GM23248 (cell line): Measurements from ENCODE around the gene ALK. TPM values are rescaled to one million over a fixed set of nuclear protein-coding genes. Genes with fewer than 3 reads are reported as not detected.

ENCODE experiments used
- DNase-seq: peaks from one replicate; pipeline ENCODE4 v3.0.0-alpha.2; 2015
- H2AFZ ChIP-seq: fragments of 200-600 bp; sonication (generic); 2 replicates; pipeline ENCODE4 v1.6.1; 2016; ENCODE audit warnings: antibody characterized with exemption
- H3F3A ChIP-seq: fragments of 200-600 bp; sonication (generic); 2 replicates; pipeline ENCODE4 v1.6.1; 2016; ENCODE audit warnings: mild to moderate bottlenecking, antibody characterized with exemption, mixed run types; ENCODE audit not compliant: insufficient read depth
- H3K27ac ChIP-seq: fragments of 200-600 bp; sonication (generic); 2 replicates; pipeline ENCODE4 v1.5.1; 2016; ENCODE audit warnings: mild to moderate bottlenecking
- H3K27me3 ChIP-seq: fragments of 200-600 bp; sonication (generic); replicated peaks from 2 replicates; pipeline ENCODE4 v1.6.1; 2016; ENCODE audit warnings: mild to moderate bottlenecking; ENCODE audit not compliant: insufficient read depth
- H3K36me3 ChIP-seq: fragments of 200-600 bp; sonication (generic); 2 replicates; pipeline ENCODE4 v1.6.1; 2016; ENCODE audit warnings: low read depth, mild to moderate bottlenecking
- H3K4me1 ChIP-seq: fragments of 200-600 bp; sonication (generic); 2 replicates; pipeline ENCODE4 v1.6.1; 2016; ENCODE audit warnings: mild to moderate bottlenecking; ENCODE audit not compliant: insufficient read depth
- H3K4me2 ChIP-seq: fragments of 200-600 bp; sonication (generic); one replicate; pipeline ENCODE4 v1.6.1; 2016; ENCODE audit warnings: mild to moderate bottlenecking; ENCODE audit not compliant: unreplicated experiment
- H3K4me3 ChIP-seq: fragments of 200-600 bp; sonication (generic); 2 replicates; pipeline ENCODE4 v1.5.1; 2016; ENCODE audit warnings: mild to moderate bottlenecking
- H3K79me2 ChIP-seq: fragments of 200-600 bp; sonication (generic); 2 replicates; pipeline ENCODE4 v1.6.1; 2016; ENCODE audit warnings: mild to moderate bottlenecking; ENCODE audit not compliant: insufficient read depth
- H3K9ac ChIP-seq: fragments of 200-600 bp; sonication (generic); 2 replicates; pipeline ENCODE4 v1.6.1; 2016; ENCODE audit warnings: mild to moderate bottlenecking
- H3K9me2 ChIP-seq: fragments of 200-600 bp; sonication (generic); 2 replicates; pipeline ENCODE4 v1.6.1; 2016; ENCODE audit warnings: mixed run types, mild to moderate bottlenecking, moderate library complexity; ENCODE audit not compliant: insufficient read depth
- H3K9me3 ChIP-seq: fragments of 200-600 bp; sonication (generic); one replicate; pipeline ENCODE4 v1.6.1; 2017; ENCODE audit warnings: low read depth
- H4K20me1 ChIP-seq: fragments of 200-600 bp; sonication (generic); 2 replicates; pipeline ENCODE4 v1.6.0; 2016; ENCODE audit not compliant: insufficient read depth
- EZH2 ChIP-seq: fragments of 200-600 bp; sonication (generic); IDR thresholded peaks from 2 replicates; pipeline ENCODE4 v1.6.1; 2018; ENCODE audit warnings: antibody characterized with exemption, mild to moderate bottlenecking; ENCODE audit not compliant: insufficient read depth, poor library complexity, severe bottlenecking
- EZH2phosphoT487 ChIP-seq: fragments of 200-600 bp; sonication (generic); IDR thresholded peaks from 2 replicates; pipeline ENCODE4 v1.6.1; 2018; ENCODE audit warnings: antibody characterized with exemption, moderate library complexity, mild to moderate bottlenecking, low read depth; ENCODE audit not compliant: insufficient read depth
- WGBS, 2 experiments: methylation state at CpG; one replicate each; pipeline ENCODE4 v1.1.6; 2015 to 2017; ENCODE audit warnings: low lambda C conversion rate in 2 of 2, low coverage in 1 of 2; ENCODE audit errors: missing lambda C conversion rate in 2 of 2; 5-methylcytosine and 5-hydroxymethylcytosine counted together
- in situ Hi-C: fragments of 300-500 bp; cut with MboI; formaldehyde crosslinking; loops from 2 replicates; pipeline ENCODE4 v1.15.0; 2020
- polyA plus RNA-seq: library from polyadenylated mRNA; unstranded; fragments of >200 nt; fragmentation: Nextera tagmentation; extraction: Ambion mirVana; gene quantifications from 2 replicates; pipeline ENCODE4 v1.2.1, GENCODE V29; 2016
- total RNA-seq: library from RNA; depleted of rRNA; stranded (reverse); fragments of >200 nt; shearing (Covaris generic); gene quantifications from 2 replicates; pipeline ENCODE4 v1.2.3, GENCODE V29; 2014

ALK gene
- total and polyA plus RNA-seq, 2 experiments from 2014 or later, result under 0.01 to 0.05 TPM

DNA sequence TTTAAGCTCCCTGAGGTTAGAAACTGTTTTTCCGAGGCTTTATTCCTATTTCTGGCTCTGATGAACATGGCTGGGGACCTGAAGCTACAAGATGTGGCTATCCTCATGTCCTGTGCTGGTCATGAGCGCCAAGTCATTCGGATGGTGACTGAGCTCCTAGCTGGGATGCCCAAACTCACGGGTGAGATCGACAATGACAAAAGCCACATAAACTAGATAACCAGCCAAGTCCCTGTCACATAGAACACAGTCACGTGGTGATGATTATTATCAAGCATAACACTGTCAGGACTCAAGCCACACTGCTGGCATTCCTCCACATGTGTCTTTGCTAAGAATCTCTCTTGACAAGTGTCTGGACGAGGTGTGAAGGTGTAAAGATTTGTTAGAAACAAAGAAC lies 531.2 kb downstream of the ALK start:
- no peak overlapping the region for H3K27ac ChIP-seq
- in situ Hi-C loops, result no loop called here
- 29 to 30% methylated on average over 7 of the region's 7 CpGs for WGBS, 2 experiments

GRCh38 chr2:29389686-29390085 lies 531.7 kb downstream of the ALK start:
- no peaks in the 10 kb centered on the region for H3F3A ChIP-seq
- TF ChIP-seq EZH2phosphoT487 (no peak), EZH2 (no peak)
- no peak overlapping the region for H2AFZ ChIP-seq
- H3K4me1 ChIP-seq, result no peaks in the 10 kb centered on the region
- H3K9ac ChIP-seq, result no peak overlapping the region
- no peak for DNase-seq
- H3K9me2 ChIP-seq, result no peaks in the 10 kb centered on the region
- no peak overlapping the region for H3K4me3 ChIP-seq
- H4K20me1 ChIP-seq, result no peaks in the 10 kb centered on the region
- H3K27me3 ChIP-seq, result peaks cover 19% of the 10 kb centered on the region
- 61 to 64% methylated on average over 7 of the region's 7 CpGs for WGBS, 2 experiments
- no peak overlapping the region for H3K4me2 ChIP-seq
- in situ Hi-C loops, result no loop called here
- no peaks in the 10 kb centered on the region for H3K79me2 ChIP-seq
- H3K36me3 ChIP-seq, result no peaks in the 10 kb centered on the region
- H3K9me3 ChIP-seq, result no peaks in the 10 kb centered on the region
- H3K27ac ChIP-seq, result no peak overlapping the region

More for the DNA sequence above, 531.2 kb downstream of the ALK start:
- DNase-seq, result no peak
- Histone ChIP-seq H3K4me3 (no peak overlapping the region), H3K9me3 (no peaks in the 10 kb centered on the region), H3K4me2 (no peak overlapping the region), H4K20me1 (no peaks in the 10 kb centered on the region), H3F3A (no peaks in the 10 kb centered on the region), H2AFZ (no peak overlapping the region), H3K79me2 (no peaks in the 10 kb centered on the region), H3K36me3 (no peaks in the 10 kb centered on the region), H3K4me1 (no peaks in the 10 kb centered on the region), H3K9ac (no peak overlapping the region), H3K9me2 (no peaks in the 10 kb centered on the region), H3K27me3 (peaks cover 19% of the 10 kb centered on the region)
- TF ChIP-seq EZH2phosphoT487 (no peak), EZH2 (no peak)

- H3K36me3 ChIP-seq, result no peaks in the 10 kb centered on the region
Observed at GRCh38 chr2:29388071-29388470, 533.3 kb downstream of the ALK start.

DNA sequence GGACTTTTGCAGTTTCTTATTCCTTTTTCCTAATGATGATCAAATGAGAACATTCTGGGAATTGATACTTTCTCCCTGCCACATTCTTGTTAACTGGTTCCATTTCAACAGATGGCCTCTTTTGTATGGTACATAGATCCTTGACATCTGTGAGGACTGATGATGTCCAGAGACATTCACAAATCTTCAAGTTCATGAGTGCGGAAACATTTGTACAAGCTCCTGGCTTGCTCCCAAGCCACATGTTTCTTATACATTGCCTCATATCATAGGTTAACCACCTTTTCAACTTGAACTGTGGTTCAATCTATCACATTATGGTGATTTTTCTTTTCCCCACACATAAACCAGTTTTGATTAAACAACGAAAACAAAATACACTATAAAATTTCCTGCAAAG lies 538.9 kb downstream of the ALK start:
- no peak for DNase-seq
- H4K20me1 ChIP-seq, result no peaks in the 10 kb centered on the region
- no peaks in the 10 kb centered on the region for H3K36me3 ChIP-seq
- H3K9me3 ChIP-seq, result no peaks in the 10 kb centered on the region
- no peak overlapping the region for H3K4me3 ChIP-seq
- H2AFZ ChIP-seq, result no peak overlapping the region
- no peaks in the 10 kb centered on the region for H3K9me2 ChIP-seq
- 80 to 81% methylated on average over 2 of the region's 2 CpGs for WGBS, 2 experiments
- H3K4me1 ChIP-seq, result no peaks in the 10 kb centered on the region
- TF ChIP-seq EZH2phosphoT487, result no peak
- TF ChIP-seq EZH2, result no peak
- H3K27me3 ChIP-seq, result peaks cover 16% of the 10 kb centered on the region
- H3K9ac ChIP-seq, result no peak overlapping the region
- no peak overlapping the region for H3K27ac ChIP-seq
- in situ Hi-C loops, result no loop called here
- H3F3A ChIP-seq, result no peaks in the 10 kb centered on the region
- H3K79me2 ChIP-seq, result no peaks in the 10 kb centered on the region
- H3K4me2 ChIP-seq, result no peak overlapping the region

More at GRCh38 chr2:29388071-29388470, 533.3 kb downstream of the ALK start:
- Histone ChIP-seq H3K27me3 (peaks cover 14% of the 10 kb centered on the region), H3K4me2 (no peak overlapping the region), H3K4me3 (no peak overlapping the region), H3F3A (no peaks in the 10 kb centered on the region), H3K9me3 (no peaks in the 10 kb centered on the region), H2AFZ (no peak overlapping the region), H3K9me2 (no peaks in the 10 kb centered on the region), H3K27ac (no peak overlapping the region), H3K9ac (no peak overlapping the region), H3K4me1 (no peaks in the 10 kb centered on the region), H3K79me2 (no peaks in the 10 kb centered on the region), H4K20me1 (no peaks in the 10 kb centered on the region)
- TF ChIP-seq EZH2phosphoT487, result no peak
- no peak for TF ChIP-seq EZH2
- in situ Hi-C loops, result no loop called here
- 25 to 34% methylated on average over 2 of the region's 2 CpGs for WGBS, 2 experiments
- no peak for DNase-seq

GRCh38 chr2:29377788-29378187 lies 543.6 kb downstream of the ALK start:
- no peak overlapping the region for H2AFZ ChIP-seq
- no peaks in the 10 kb centered on the region for H3K9me3 ChIP-seq
- H3K4me1 ChIP-seq, result no peaks in the 10 kb centered on the region
- in situ Hi-C loops, result no loop called here
- H3K4me2 ChIP-seq, result no peak overlapping the region
- no peaks in the 10 kb centered on the region for H3K36me3 ChIP-seq
- H3K27me3 ChIP-seq, result peaks cover 4% of the 10 kb centered on the region; the same call in 1 of the 2 replicates
- WGBS, 2 experiments, result 7 to 11% methylated on average over 1 of the region's 1 CpG
- no peak overlapping the region for H3K9ac ChIP-seq
- TF ChIP-seq EZH2 (no peak), EZH2phosphoT487 (no peak)
- no peaks in the 10 kb centered on the region for H3F3A ChIP-seq
- H3K4me3 ChIP-seq, result no peak overlapping the region
- H3K79me2 ChIP-seq, result no peaks in the 10 kb centered on the region
- no peak overlapping the region for H3K27ac ChIP-seq
- DNase-seq, result no peak
- H4K20me1 ChIP-seq, result no peaks in the 10 kb centered on the region
- no peaks in the 10 kb centered on the region for H3K9me2 ChIP-seq
